Hematopoietic multipotent progenitor cell treated with erythropoietin and hydrocortisone succinate and interleukin-3 and kit ligand, for 6 days (in vitro differentiated cells): ENCODE measurements around the gene HMCN2.

Experiments
- DNase-seq: peaks from one replicate; pipeline ENCODE4 v3.0.0-alpha.2; 2015

The HMCN2 gene, protein sequence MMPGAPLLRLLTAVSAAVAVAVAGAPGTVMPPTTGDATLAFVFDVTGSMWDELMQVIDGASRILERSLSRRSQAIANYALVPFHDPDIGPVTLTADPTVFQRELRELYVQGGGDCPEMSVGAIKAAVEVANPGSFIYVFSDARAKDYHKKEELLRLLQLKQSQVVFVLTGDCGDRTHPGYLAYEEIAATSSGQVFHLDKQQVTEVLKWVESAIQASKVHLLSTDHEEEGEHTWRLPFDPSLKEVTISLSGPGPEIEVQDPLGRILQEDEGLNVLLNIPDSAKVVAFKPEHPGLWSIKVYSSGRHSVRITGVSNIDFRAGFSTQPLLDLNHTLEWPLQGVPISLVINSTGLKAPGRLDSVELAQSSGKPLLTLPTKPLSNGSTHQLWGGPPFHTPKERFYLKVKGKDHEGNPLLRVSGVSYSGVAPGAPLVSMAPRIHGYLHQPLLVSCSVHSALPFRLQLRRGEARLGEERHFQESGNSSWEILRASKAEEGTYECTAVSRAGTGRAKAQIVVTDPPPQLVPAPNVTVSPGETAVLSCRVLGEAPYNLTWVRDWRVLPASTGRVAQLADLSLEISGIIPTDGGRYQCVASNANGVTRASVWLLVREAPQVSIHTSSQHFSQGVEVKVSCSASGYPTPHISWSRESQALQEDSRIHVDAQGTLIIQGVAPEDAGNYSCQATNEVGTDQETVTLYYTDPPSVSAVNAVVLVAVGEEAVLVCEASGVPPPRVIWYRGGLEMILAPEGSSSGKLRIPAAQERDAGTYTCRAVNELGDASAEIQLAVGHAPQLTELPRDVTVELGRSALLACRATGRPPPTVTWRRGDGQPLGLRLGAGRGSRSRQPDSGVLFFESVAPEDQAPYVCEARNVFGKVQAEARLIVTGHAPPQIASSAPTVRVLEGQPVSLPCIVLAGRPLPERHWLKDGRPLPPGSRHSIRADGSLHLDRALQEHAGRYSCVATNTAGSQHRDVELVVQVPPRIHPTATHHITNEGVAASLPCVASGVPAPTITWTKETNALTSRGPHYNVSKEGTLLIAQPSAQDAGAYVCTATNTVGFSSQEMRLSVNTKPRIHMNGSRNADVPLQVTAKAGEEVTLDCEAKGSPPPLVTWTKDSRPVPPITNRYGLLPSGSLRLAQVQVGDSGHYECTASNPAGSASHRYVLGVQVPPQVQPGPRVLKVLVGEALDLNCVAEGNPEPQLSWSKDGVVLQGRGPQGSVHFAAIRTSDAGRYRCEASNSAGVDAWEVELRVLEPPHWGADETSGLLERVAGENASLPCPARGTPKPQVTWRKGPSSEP (N-terminal part only)

DNA sequence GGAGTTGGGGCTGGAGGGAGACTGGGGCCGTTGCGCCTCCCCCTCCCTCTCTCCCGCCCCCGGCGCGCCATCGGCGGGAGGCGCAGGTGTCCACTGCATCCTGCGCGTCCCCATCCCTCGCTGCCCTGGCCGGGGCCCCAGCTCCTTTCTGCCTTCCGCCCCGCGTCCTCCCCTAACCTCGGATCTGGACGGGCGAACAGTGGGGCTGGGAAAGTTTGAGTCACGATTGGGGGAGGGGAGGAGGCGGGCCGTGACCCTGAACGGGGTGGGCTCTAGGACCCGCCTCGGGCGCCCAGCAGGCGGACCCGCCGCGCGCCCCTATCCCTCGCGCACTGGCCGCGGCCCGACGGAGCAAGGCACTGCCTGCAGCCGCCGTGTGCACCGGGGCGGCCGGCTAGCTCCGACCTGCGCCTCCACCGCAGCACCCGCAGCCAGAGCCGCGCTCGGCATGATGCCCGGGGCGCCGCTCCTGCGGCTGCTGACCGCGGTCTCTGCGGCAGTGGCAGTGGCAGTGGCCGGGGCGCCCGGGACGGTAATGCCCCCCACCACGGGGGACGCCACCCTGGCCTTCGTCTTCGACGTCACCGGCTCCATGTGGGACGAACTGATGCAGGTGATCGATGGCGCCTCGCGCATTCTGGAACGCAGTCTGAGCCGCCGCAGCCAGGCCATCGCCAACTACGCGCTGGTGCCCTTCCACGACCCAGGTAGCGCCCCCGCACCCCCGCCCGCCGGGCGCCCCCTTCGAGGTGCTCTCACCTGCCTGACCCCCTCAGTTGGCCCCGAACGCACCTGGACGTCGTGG is at the start of gene HMCN2:
Gene HMCN2, plus strand, starts transcription at position 330 of the 805 bp plus-strand sequence. Its CDS starts 119 bp downstream, at position 449.
- DNase-seq = no peak

DNA sequence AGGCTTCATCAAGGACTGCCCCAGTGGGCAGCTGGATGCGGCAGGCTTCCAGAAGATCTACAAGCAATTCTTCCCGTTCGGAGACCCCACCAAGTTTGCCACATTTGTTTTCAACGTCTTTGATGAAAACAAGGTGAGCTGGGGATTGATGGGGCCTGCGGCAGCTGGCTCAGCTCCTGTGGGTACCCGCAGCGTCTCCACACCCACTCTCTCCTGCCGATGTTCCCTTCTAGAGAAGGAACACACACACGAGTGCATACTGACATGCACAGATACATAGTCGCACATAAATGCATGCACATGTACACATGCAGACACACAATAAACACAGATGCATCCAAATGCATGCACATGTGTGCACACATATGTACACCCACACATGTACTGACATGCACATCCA is 47.7 kb upstream of the HMCN2 start:
- no peak for DNase-seq

GRCh38 chr9:130219661-130220096 is 45.9 kb upstream of the HMCN2 start:
- no peak for DNase-seq

DNA sequence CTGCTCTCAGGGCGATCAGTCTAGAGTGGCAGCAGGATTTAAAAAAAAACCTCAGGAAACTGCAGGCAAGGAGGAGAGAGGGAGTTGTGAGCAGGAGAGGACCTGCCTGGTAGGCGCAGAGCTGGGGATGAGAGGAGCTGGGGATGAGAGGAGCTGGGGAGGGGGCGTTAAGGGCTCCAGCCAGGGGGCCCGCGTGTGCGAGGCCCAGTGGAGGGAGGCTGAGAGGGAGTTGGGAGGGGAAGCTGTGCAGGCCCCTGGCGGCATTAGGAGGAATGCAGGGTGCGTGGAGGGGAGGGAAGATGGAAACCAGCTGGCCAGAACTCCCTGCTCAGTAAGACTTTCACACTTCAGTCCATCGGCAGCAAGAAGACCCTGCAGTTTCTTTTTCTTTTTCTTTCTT is 45.2 kb upstream of the HMCN2 start:
- DNase-seq = no peak

DNA sequence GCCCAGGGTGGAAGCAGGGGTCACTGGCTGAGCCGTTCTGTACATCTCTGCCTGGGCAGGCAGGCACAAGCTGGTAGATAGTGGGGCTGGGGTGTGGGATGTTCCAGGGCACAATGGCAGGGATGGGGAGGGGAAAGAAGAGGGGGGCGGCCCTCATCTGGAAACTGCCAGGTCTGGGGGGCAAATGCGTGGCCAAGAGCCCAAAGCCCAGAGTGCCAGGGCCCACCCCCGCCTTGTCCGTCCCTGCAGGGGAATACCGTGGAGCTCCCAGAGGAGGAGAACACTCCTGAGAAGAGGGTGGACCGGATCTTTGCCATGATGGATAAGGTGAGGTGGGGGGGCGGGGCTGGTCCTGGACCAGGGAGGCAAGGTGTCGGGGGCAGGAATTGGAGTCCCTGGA is 42.7 kb upstream of the HMCN2 start:
- DNase-seq = no peak

GRCh38 chr9:130225071-130225470 is 40.5 kb upstream of the HMCN2 start:
- no peak for DNase-seq

- no peak for DNase-seq
Observed at GRCh38 chr9:130225586-130225985, 40.0 kb upstream of the HMCN2 start.

- DNase-seq = no peak
Observed at GRCh38 chr9:130226112-130226511, 39.4 kb upstream of the HMCN2 start.

DNA sequence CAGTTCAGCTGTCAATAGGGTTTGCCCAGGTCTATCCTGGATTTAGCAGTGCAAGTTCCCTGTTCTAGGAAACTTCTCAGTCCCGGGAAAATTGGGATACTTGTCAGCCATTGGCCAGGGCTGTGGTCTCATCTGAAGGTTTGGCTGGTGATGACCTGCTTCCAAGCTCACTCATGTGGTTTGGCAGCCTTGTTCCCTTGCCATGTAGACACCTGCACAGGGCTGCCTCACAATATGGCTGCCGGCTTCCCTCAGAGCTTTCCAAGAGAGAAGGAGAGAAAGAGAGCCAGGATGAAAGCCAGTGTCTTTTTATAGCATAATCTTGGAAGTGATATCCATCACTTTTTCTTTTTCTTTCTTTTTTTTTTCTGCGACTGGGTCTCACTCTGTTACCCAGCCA is 37.7 kb upstream of the HMCN2 start:
- no peak for DNase-seq

DNA sequence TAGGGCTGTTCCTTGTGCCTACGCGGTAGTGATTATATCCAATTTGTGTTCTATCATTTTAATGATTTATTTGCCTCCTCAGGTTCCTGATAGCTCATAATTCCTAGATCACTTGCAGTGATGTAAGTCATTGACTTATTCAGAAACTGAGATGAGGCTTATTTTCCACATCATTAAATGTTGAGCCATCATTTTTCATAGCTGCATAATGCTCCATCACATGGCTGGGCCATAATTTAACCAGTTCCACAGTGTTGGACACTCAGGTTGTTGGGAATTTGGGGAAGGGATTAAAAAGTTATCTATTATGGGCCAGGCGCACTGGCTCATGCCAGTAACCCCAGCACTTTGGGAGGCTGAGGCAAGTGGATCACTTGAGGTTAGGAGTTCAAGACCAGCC is 35.8 kb upstream of the HMCN2 start:
- DNase-seq = no peak

GRCh38 chr9:130230631-130231030 is 34.9 kb upstream of the HMCN2 start:
- DNase-seq = no peak

DNA sequence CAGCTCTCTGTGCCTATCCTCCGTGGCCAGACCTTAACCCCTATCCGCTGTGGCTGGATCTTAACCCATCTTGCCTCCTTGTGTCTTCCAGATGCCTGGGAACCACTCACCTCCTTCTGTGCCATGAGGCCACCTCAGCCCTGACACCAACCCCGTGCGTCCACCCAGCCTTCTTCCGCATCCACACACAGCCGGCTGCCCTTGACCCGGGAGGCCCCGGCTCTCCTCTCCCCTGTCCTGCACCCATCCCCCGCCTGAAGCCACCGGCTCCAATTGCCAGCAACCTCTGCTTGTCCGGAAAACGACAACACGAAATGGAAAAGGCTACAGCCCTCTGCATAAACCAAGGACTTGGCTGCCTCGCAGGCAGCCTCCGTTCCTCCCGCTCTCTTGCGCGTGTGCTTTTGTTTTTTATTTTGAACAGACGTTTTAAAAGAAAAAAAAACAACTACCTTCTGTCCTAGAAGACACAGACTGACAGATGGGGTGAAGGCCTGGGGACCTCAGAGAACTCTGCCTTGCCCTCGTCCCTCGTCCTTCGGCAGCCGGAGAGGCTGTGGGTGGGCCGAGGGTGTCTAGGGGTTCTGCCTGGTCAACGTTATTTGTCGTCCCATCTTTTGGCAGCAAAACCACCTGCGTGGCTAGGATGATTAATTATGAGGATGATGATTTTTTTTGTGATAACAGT is 32.5 kb upstream of the HMCN2 start:
- DNase-seq = no peak

DNA sequence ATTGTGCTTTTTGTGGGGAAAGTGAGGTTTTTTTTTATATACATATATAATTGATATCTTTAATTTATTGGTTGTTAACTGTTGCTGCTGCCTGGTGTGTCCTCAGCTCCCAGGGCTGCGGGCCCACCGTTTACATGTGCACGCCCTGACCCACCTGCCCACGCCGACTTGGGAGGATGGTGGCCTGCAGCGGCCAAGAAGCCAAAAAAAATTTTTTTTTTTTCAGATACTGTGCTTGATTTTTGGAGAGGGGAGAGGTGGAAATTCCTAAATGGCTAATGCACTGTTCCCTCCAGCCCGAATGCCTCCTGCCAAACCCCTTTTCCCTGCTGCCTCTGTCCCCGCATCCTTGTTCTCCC is 32.0 kb upstream of the HMCN2 start:
- no peak for DNase-seq

DNA sequence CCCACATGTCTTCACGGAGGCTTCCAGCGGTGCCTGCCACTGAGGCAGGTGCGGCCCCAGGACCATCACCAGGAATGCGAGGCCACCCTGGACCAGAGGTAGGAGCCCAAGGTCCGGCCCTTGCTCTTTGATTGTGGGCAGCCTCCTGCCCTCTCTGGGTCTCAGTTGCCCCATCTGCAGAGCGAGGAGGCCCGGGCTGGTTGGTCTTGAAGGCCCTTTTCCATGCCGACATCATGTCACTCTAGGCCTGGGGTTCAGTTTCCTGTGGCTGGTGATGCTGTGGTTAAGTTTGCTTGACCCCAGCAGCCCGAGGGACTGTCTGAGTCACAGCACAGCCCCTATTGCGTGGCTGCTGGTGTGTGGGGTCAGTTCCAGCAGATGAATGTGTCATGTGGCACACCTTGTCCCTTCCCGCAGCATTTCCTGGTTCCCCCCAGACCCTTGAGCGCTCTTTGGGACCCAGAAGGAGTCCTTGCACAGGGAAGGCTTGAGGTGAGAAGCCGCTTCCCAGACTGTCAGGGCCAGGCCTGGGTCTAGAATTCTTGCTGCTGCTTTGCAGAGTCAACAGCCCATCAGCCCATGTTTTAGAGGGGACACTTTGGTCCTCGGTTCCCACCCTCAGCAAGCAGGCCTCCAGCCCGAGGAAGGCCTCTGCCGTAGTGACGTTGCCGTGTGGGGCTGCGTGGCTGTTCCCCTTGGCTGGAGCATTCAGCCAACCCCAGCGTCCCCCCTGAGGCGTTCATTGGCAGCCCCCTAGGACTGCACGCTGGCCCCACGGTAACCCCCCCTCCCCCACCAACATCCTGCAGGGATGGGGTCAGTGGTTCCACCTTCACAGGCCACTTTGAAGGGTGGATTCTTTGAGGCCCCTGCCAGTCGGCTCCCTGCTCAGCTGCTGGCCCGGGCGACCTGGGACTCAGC is 31.0 kb upstream of the HMCN2 start:
- no peak for DNase-seq

DNA sequence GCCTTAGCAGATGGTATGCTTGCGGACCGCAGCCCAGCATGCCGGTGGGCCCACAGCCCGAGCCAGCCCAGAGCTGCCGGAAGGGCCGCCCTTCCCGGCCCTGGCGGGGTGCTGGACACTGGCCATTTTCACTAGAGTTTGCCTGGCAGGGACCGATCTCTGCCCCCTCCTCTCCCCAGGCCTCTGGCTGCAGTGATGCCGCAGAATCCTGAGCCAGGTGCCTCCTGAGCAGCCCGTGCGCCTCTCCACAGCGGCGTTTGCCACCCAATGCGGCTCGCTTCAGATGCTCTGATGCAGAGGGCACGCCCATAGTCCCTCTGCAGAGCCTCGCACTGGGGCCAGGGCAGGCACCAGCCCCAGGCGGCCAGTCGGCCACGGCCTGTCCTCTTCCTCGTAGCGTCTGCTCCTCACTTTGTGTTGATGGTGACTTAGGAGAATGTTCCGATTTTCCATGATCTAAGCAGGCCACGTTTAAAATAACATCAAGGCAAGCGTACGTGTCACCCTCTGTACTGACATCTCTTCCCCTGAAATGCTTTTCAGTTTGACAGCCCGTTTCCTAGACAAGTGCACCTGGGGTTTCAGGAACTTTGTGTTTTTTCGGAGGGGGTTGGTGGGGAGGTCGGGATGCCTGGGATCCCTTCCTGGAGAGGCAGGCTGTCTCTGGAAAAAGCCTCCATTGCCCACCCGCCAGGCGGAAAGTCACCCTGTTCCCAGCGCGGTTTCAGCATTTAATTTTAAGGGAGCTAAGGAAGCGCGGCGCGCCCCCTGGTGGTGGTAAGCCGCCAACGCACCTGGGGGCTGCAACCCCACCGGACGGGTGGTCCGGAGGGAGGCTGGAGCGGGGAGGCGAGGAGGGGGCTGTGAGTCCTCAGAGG is 29.8 kb upstream of the HMCN2 start:
- DNase-seq = peak; percentile 74

DNA sequence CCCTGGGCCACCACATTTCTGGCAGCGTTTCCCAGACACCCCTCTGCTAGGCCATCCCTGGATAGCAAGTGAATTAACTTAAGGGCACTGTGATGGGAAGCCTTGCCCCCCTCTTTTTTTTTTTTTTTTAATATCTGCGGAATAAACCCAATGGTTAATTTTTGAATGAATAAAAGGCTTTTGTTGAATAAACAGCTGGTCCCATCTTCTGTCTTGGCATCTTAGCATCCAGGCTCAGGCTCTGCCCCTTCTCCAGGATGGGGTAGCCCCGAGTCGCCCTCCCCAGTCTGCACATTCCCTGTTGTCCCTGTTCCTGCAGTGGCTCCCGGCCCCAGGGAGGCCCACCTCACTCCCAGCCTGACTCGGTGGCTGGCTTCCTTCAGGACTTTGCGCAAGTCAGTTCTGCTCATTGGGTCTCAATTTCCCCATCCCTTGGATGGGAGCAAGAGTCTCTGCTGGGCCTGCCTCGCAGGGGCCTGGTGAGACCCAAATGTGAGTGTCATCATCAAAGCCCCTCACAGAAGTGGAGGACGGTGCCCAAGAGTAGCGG is 29.0 kb upstream of the HMCN2 start:
- no peak for DNase-seq

DNA sequence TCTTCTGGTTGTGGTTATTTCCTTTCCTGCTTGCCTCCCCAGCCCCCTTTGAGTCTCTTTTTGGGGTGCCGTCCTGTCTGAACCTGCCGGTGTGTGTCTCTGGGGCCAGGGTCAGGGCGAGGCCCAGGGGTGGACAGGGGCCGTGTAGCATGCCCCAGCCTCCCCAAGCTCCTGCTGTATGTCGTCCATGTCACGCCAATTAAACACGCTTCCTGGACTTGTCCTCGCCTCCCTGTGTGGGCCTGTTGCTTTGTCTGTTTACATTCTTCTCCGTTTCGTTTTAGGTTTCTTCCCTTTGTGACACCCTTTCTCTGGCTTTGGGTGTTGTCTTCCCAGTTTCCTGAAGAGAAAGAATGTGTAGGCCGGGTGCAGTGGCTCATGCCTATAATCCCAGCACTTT is 28.5 kb upstream of the HMCN2 start:
- no peak for DNase-seq

DNA sequence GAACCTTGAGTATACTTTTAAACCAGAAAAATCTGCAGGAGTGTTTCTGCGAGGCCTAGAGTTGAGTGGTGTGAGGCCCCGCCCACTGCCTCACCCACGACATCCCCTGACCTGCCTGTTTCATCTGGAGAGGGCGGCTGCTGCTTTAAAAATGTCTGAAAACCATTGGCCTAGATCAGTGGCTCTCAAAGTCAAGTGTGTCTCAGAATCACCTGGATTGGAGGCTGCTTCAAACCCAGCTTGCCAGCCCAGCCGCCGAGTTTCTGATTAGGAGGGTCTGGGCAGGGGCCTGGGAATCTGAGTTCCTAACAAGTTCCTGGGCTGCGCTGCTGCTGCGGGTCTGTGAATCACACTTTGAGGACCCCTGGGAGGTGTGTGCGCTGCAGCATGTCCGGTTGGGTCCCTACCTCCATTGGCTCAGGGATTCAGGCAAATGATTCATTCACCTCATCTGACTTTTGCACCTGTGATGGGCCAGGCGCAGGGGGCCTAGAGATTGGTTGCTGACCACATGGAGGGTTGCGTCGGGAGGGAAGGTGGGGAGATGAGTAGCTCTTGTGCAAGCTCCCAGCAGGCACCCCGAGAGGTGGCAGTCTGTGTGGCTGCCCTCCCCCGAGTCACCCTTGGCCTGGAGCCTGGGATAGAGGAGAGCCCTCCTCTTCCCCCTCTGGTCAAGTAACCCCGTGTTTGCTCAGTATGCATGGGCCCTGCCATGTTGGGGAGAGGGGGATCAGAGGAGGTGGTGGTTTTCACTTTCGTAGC is 27.6 kb upstream of the HMCN2 start:
- DNase-seq = peak; percentile 53

- DNase-seq = no peak
Observed at GRCh38 chr9:130239363-130239695, 26.2 kb upstream of the HMCN2 start.
